ENCODE data around the gene PIEZO1.

Gene PIEZO1

GRCh38 chr16:88703486-88704309, 81.3 kb downstream of the PIEZO1 start:
- peak; percentile 69 for DNase-seq (ENCODE audit: low read depth)

GRCh38 chr16:88702371-88703210, 82.4 kb downstream of the PIEZO1 start:
- no peak for DNase-seq (ENCODE audit: low read depth)

DNA sequence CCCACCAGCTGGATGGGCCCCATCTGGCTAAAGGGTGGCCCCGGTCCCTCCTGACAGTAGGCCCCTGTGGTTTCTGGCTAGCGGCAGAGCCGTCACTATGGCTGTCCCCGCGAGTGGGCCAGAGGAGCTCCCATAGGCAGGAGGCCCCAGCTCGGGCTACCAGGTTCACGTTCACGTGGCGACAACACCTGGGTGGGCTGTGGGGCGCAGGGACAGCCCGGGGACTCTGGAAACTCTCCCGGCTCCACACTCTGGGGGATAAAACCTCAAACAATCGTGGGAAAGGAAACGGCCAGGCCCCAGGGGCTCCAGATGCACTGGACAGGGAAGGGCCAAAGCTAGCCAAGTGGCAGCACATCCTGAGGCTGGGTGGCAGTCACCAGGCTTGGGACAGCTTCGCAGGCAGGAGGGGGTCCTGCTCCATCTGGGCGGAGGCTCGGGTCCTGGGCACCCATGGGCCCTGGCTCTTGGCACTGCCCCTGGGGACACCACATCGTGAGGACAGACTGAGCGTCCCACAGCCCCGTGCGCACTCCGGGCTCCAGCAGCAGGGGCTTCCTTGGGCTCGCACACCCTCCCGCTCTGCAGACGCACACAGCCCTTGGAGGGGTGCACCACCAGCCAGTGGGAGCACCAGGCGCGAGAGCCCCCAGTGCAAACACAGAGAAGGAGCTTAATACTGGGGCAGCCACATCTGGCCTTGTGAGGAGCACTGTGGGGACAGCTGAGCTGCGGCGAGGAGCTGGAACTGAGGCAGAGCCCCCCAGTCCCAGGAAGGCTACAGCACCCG, 83.2 kb downstream of the PIEZO1 start:
- no peak for DNase-seq (ENCODE audit: low read depth)

- DNase-seq (ENCODE audit: low read depth): peak; percentile 95
These were observed 84.2 kb downstream of the PIEZO1 start for GRCh38 chr16:88700636-88701482.

- DNase-seq (ENCODE audit: low read depth): no peak
These were observed 84.7 kb downstream of the PIEZO1 start for GRCh38 chr16:88700322-88700635.

GRCh38 chr16:88699180-88699579, 85.8 kb downstream of the PIEZO1 start:
- no peak for DNase-seq (ENCODE audit: low read depth)

DNA sequence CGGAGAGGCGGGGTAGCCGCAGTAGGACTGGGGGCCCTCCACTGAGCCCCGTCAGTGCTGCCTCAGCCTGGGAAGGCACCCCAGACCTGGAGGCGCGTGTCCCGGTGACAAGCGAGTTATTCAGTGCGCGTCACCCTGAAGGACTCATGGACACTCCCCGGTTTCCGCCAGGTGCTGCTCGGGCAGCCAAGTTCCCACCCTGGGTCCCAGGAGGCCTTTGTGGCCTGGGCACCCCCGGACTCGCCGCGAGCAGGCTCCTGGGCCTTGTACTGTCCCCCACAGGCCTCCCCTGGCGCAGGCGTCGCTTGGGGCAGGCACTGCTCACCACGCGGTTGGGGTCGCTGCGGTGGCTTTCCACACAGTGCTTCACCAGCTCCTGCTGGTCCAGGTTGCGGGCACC, 86.4 kb downstream of the PIEZO1 start:
- no peak for DNase-seq (ENCODE audit: low read depth)

DNA sequence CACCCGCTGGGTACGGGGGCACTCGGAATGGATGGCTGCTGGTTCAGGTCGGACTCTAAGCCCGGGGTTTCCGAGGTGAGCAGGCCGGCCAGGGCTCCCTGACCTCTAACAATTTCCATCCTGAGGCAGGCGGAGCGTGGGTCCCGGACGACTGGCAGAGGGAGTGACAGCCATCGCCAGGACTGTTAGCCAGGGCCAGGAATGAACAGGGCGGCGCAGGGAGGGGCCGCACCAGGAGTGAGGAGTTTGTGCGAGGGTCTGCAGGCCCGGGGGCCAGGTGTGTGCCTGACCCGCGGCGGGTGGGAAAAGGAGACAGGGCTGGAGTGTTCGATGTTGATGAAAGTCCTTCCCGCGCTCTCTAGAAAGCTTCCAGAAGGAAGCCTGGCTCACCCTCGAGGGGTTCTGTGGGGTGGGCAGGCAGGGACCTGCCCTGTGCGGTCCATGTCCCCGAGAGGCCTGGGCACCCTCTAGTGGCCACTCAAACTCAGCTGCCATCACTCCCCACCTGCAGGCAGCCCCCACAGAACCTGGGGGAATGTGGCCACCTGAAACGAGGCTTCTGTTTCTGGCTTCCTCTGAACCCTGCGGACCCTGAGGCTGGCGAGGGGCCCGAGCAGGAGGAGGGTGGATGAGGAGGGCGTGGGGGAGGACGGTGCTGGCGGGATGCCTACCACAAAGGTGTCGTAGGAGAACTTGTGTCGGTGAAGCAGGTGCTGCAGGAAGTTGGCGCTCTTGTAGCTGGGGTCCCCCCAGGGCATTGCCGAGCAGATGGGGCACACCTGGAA, 87.0 kb downstream of the PIEZO1 start:
- no peak for DNase-seq (ENCODE audit: low read depth)

- no peak for DNase-seq (ENCODE audit: low read depth)
These were observed 87.7 kb downstream of the PIEZO1 start for GRCh38 chr16:88697116-88697830.

GRCh38 chr16:88696441-88696840, 88.6 kb downstream of the PIEZO1 start:
- no peak for DNase-seq (ENCODE audit: low read depth)

DNA sequence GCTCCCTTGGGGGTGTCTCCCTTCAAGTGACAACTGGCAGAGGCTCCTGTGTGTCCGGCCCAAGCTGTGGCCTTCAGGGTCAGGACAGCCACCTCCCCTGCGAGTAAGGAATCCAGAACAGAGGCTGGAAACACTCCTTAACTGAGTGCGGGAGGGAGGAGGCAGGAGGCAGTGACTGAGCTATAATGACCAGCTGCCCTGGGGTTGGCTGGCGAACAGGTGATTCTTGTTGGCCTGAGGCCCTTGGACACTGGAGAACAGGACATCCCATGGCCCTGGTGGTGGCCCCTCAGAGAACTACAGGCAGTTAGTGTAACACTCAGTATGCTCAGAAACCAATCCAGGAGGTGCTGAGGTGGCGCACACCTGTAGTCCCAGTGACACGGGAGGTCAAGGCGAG, 89.3 kb downstream of the PIEZO1 start:
- no peak for DNase-seq (ENCODE audit: low read depth)

GRCh38 chr16:88695218-88695617, 89.8 kb downstream of the PIEZO1 start:
- no peak for DNase-seq (ENCODE audit: low read depth)

DNA sequence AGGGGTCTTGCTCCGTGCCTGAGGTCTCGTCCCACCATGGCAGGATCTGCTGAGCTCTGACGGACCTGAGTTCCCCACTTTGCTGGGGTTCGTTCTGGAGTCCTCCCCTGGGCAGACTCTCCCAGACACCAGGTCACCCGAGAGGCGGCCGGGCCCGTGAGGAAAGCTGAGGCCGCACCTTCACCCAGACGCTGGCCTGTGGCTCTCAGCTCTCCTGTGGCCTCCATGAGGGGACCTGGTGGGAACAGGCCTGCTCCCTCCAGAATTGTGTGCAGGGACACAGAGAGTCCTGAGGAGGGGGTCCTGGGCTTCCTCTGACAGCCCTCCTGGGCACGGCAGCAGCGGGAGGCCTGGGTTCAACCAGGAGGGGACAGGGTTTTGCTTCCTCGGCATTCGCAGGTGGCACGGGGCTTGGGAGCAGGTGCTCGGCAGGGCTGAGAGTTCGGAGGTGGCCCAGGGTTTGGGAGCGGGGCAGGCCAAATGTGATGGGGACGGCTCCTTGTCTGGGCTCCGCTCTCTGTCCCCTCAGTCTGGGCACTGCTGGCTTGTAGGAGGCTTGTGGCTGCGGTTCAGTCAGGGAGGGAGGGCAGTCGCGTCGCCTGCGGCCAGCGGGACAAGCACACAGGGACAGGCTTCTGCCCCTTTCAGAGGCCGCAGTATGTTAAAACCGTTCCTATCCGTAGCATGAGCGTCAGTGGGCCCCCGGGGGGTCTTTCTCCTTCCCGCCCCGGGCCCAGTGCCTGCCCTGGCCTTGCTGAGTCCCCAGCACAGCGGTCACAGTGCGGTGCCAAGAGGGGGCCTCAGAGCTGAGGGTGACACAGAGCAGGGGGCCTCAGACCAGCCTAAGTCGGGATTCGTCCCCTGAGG, 90.6 kb downstream of the PIEZO1 start:
- DNase-seq (ENCODE audit: low read depth): no peak

- no peak for DNase-seq (ENCODE audit: low read depth)
These were observed 91.4 kb downstream of the PIEZO1 start for GRCh38 chr16:88693420-88694177.

- DNase-seq (ENCODE audit: low read depth): no peak
These were observed 92.2 kb downstream of the PIEZO1 start for GRCh38 chr16:88692861-88693260.

DNA sequence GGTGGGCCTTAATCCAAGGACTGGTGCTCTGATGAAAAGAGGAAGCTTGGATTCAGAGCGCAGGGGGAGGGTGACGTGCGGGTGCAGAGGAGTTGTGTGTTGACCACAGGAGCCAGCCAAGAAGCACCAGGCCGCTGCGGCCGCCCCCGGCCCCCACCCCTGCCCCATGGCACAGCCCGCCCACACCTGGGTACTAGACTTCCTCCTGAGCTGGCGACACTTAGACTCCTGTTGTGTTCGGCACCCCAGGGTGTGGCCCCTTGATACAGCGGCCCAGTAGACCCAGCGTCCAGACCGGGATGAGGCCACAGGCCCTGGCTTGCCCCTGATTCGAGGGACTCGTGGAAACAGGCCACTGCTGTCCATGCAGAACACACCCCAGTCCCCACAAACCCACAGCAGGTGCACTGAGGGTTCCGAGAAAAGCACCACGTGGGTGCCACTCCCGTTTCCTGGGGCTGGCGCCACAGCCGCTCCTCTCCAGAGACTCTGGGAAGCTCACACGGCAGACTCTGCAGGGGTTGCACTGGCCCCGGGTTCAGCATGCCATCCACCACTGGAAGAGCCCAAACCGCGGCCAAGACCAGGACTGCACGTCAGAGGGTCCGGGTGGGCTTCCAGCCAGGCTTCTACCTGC, 93.0 kb downstream of the PIEZO1 start:
- peak; percentile 35 for DNase-seq (ENCODE audit: low read depth)

DNA sequence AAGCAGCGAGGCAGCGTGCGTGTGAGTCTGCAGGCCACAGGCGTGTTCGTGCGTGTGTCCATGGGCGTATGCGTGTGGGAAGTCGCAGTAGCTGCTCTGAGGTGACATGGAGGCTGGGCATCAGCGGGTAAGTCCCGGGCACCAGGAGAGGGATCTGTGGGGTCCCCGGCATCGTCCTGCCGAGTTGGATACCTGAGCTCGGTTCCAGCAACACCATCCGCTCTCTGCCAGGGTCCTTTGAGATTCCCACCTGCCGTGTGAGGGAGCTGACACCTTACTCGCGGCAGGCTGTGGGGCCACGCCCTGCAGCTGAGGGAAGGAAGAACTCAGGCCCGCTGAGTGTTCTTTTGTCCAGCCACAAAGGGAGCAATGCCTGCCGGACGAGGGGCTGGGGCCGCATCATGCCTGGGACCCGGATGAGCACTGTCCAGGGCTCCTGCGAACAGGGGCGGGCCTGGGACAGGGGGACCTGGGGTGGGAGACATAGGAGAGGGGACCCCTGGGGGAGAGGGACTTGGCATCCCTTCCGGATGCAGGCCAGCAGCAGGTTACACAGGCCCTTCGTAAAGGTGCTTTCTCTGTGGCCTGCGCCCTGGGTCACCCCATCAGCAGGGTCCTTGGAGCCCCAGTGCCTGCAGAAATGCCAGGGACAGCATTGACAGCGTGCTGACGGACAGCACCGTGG, 93.7 kb downstream of the PIEZO1 start:
- no peak for DNase-seq (ENCODE audit: low read depth)

All from activated T-helper 1 cell treated with Interleukin-2 at 50 U/mL for 16 hours (primary cell).